HG02571 (cell line): Measurements from ENCODE around the gene LDLRAP1.

ENCODE experiments used
- ATAC-seq: cut with Tn5 transposase; IDR thresholded peaks from one replicate; pipeline ENCODE4 v1.9.1; 2021; ENCODE audit warnings: mild to moderate bottlenecking, moderate library complexity; ENCODE audit not compliant: unreplicated experiment

The LDLRAP1 gene

DNA sequence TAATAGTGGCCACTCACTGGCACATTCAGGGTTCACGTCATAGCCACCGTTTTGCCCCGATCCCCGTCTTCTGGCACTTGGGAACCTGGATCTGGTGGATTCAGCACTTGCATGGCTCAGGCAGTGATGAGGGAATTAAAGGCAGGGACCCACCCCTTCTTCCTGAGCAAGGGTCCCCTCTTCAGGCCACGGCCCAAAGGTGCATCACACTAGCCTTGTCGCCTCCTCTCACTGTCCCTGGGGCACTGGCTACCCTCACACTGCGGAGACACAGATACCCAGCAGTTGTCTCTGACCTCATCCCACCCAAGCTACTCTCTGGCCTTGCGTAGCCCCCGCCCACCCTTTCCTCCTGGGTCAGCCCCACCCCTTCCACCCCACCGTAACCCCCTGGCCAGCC lies 19.9 kb upstream of the LDLRAP1 start:
- ATAC-seq, result no peak

DNA sequence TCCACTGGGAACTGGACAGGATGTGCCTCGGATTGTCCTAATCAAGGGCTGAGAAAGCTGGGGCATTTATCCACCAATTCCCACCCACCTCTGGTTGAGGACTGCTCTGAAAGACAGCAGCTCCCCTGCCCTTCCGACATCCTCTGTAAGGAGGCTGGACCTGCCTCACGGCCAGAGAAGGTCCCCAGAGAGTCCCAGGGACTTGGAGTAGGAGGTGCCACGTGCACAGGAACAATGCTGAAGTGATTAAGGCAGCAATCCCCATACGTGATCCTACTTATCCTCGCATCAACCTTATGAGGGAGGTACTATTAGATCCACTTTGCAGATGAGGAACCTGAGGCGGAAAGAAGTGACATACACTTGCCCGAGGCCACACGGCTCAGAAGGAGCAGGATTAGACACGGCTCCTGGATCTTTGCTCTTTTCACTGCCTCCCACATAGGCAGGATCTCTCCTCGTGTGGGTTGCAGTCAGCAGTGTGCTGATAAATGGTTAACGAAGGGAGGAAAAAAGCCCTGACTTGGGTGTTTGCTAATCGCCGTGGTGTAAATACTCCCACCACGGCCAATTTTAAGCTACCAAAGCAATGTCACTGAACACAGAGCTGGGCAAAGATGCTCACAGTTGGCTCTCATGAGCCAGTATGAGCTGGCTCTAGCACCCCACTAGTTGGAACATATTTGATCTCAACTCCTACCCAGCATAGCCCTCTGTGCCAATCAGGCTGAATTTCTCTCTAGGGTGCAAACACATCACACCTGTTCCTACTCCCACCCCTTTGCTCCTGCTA lies 18.6 kb upstream of the LDLRAP1 start:
- ATAC-seq, result no peak

DNA sequence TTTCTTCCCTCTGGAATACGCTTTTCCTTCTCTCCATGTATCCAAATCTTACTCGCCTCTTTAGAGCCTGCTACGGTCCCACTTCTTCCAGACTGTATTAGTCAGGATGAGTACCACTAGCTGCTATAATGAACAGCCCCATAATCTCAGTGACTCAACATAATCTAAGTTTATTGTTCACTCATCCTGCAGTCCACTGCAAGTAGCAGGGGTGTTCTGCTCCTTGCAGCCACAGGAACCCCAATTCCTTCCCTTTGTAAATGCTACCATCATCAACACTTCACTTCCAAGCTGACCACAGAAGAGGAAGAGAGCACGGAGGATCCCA lies 18.1 kb upstream of the LDLRAP1 start:
- ATAC-seq, result no peak

DNA sequence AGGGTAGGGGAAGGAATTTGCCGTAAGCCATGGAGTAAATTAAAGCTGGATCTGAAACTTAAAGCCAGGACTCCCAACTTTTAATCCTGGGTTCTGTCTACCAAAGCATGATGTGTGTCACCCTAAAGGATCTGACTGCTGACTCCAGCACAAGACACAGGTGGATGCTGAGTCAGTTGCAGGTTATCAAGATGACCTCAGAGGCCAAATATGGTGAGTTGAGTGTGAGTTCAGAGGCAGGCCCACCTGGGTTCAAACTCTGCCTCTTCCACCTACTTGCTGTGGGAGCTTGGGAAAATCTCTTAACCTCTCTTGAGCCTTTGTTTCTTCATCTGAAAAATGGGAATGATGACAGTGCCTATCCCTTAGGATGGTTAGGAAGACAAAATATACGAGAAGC lies 16.7 kb upstream of the LDLRAP1 start:
- no peak for ATAC-seq

DNA sequence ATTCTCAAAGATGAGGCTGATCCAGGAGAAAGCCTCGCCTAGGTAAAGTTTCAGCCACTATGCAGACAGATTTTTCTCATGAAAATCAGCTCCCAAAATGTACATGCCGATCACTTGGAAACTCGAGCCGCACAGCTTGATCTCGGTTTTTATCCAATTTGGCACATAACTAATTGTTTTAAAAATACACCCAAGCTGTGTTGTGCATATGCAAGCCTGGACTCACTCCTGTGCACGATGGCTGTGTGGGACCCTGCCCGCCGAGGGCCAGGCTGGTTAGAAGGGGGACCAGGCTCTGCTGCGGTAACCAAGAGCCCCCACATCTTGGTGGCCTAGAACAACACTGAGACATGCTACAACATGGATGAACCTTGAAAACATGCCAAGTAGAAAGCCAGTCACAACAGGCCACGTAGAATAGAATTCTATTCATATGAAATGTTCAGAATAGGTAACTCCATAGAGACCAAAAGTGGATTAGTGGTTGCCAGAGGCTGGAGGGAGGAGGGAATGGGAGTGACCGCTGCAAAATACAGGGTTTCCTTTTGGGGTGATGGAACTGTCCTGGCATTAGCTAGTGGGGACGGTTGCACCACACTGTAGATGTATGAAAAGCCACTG lies 16.1 kb upstream of the LDLRAP1 start:
- no peak for ATAC-seq

DNA sequence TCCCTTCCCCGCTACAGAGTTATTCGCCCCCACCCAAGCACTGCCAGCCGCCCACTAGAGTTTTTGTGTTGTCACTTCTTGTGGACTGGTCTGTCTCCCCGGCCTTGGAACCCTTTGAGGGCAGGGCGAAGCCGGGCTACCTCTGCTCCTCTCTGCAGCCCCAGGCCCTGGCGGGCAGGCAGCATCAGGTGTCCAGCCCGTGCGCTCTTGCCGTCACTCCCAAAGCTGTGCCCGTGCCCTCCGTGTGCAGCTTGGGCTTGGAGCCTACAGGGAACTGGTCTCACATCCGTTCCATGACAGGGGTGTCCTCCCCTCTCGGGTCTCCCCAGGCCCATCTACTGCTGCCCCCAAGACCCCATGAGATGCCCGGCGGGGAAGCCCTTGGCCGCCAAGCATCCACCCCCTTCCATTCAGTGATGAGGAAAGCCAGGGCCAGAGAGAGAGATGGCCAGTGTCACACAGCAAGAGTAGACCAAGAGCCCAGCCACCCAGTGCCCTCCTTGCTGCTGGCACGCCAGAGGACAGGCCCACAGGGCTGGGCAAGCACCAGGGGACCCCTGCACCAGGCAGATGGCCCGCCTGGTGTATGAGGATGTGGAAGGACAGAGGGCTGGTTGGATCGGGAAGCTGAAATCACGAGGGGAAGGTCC lies 15.3 kb upstream of the LDLRAP1 start:
- ATAC-seq, result no peak

DNA sequence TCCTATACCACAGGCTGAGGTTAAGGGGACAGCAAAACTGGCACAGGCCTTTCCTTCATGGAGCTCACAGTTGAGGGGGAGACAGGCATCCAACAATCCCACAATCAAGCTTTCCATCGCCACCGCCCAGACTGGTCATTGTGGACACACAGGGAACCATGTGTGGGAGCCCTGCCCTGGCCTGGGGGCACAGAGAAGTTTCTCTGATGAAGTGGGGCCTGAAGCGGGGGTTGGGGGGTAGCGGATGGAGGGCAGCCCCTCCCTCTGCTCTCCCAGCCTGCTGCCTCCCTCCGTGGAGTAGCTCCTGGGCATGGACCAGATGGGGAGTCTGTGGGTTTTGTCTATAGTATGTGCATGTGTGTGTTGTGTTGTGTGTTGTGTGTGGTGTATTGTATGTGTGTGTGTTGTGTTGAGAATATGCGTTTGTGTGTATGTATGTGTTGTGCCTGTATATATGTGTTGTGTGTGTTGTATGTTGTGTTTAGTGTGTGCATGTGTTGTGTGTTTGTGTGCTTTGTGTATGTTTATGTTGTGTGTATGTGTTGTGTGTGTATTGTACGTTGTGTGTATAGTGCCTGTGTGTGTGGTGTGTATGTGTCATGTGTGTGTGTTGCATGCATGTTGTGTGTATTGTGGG lies 14.4 kb upstream of the LDLRAP1 start:
- no peak for ATAC-seq

DNA sequence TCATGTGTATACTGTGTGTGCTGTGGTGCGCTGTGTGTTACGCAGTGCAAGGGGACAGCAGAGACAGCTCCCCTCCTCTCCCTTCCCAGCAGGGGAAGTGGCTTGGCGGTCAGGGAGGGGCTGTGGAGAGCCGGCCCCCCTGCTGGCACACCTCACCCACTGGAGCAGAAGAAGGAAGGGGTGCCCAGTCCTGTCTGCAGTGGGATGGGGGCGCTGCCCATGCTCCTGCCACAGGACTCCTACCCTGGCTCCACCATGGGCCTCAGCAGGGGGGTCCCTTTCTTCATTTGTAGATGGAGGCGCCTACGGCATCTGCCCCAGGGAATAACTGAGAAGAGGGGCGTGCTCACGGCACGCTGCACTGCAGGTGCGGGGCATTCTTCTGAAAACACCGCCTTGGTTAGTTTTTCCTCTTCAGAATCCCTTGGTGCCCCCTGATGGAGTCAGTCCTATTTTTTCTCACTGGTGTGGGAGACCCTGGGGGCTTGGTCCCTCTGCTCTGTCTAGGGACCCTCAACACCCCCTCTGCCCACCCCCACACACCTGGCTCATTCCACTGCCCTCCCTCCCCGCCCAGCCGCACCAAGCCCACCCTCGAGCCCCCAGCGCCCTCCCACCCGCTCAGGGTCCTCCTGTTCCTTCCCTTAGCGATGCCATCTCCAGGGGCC lies 13.8 kb upstream of the LDLRAP1 start:
- ATAC-seq, result no peak

DNA sequence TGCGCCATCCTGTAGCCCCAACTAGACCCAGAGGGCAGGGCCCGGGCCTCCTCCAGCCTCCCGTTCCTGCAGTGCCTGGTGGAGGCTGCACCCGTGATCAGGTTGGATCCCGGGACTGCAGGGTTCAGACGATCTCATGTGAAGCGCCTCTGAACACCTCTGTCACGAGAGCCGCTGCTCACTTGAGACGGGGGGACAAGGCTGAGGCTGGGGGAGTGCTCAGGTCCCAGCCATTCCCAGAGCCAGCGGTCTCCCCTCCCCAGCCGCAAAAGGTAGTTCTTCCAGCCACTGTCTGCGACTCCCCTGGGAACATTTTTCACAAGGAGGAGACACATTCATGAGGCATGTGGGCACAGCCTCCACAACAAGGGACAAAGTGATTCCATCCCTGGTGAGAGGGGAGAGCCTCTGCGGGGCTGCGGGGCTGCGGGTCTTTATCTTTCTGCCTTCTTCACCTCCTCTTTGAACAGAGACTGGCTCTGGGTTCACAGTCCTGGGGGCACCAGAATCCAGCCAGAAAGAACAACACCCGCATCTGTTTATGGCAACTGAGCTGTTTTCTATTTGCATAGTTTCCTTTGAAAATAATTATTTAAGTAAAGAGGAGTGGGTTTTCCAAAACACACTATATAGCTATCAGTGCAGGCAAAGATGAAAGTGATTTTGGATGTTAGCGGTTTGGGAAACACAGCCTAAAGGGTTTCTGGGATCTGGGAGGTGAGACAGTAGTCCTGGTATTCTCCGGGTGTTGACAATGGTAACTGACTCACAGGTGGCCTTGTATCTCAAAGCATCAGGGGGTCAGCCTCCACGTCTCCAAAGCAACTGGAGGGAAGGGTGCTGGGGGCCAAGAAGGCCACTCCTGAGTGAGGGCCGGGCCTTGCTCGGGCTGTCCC lies 13.0 kb upstream of the LDLRAP1 start:
- ATAC-seq, result no peak

DNA sequence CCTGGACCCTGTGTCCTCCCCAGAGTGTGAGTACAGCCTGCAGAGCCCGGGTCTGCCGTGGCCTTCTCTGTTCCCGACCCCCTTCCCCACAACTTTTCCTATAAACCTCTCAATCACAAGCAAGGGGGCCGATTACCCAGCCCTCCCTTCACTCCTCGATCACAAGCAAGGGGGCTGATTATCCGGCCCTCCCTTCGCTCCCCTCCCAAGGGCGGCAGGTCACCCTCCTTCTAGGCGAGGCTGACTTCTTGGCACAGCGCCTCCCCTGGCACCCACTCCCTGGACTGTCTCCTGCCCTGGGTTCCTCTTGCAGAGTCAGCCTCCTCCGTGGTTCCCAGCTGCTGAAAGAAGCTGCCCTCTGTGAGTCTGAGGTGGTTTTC lies 12.3 kb upstream of the LDLRAP1 start:
- ATAC-seq, result no peak

DNA sequence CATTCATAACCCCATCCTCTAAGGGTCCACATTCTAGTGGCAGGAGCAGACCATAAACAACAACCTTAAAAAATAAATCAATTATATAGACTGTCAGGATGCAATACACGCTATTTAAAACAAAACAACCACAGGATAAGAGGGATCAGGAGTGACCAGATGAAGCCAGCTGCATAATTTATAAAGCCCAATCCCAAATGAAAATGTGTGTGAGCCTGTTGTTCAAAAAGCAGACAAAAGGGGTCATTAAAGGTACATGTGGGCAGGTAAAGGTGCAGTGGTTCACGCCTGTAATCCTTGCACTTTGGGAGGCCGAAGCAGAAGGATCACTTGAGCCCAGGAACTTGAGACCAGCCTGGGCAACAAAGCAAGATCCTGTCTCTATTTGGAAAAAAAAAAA lies 10.4 kb upstream of the LDLRAP1 start:
- ATAC-seq, result no peak

DNA sequence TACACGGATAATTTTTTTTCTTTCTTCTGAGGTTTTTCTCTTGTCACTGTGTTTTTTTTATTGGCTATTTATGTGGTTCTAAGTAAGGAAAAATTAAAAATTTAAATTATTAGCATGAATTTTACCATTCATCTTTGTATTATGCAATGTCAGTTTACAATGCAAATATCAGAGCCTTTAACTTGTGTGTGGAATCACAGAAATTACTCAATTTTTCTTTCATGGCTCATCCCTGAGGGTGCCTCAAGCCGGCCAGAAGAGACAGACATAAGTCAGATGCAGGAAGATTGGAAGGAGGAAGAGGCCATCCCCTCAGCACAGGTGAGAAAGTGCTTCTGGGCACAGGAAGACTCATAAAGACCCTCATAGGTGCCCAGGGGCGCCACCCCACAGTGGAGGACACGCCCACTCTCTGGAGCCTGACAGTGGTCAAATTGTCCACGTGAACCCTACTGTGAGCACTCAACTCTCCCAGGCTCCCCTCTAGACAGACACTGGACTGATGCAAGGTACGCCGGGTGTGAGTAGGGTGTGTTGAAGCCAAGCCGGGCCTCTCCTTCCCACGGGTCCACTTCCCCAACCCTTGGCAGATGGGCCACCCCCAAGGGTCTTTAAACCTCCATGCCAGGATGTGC lies 9.5 kb upstream of the LDLRAP1 start:
- ATAC-seq, result no peak

DNA sequence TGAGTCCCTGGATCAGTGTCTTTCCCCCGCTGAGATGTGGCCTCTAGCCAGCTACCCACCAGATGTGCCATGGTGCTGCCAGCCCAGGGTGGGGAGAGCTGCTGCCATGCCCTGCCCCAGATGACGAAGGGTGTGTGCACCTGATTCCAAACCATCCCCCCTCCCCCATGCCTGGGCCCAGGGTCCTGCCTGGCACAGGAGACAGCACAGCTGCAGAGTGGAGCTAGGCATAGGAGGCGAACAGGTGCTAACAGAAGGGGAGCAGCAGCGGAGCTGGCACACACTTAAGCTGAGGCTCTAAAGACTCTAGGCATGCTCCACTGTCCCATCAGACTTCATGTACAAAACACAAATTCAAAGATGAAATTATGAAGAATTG lies 9.0 kb upstream of the LDLRAP1 start:
- no peak for ATAC-seq

DNA sequence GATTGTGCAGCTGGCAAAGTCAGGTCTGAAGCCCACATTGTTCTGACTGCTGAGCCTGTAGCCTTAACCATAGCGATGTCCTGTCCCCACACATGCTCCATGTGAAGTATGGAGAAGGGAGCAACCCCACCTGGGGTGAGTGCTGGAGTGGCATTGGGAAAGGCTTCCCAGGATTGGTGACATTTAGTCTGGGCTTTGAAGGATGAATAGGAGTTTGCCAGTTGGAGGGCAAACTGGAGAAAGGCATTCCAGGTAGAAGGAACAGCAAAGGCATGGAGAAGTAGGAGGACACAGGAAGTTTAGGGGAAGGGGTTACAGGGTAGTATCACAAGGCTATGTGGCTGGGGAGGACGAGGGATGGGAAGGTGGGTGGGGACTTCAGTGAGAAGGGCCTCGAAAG lies 7.3 kb upstream of the LDLRAP1 start:
- ATAC-seq, result no peak

DNA sequence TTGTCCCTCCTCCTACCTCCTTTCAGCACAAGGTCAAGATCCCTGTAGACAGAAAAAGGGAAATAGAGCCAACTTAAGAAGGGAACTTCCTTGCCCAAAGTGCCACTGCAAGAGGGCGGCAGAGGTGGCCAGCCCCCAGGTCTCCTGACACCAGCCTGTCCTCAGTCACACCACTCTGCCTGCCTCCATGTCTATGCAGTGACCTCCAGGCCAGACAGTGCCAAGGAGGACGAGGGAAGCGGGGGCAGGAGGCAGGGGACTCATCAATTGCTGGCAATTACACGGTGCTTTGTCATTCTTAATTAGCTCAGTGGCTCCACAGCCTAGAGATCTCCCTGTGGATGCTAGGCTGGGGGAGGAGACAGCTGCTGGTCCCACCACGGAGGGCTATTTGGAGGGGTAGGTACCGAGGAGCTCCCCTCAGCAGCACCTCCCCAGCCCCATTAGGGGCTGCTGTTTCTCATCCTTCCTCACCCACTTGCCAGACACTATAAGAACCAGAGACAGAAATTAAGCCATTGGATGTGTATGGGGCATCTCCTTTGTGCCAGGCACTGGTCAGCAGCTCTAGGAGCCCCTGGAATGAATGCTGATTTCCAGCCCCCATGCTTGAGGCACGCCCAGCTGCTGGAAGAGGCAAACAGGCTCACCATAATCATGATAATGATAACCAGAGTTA lies 6.1 kb upstream of the LDLRAP1 start:
- ATAC-seq, result no peak

DNA sequence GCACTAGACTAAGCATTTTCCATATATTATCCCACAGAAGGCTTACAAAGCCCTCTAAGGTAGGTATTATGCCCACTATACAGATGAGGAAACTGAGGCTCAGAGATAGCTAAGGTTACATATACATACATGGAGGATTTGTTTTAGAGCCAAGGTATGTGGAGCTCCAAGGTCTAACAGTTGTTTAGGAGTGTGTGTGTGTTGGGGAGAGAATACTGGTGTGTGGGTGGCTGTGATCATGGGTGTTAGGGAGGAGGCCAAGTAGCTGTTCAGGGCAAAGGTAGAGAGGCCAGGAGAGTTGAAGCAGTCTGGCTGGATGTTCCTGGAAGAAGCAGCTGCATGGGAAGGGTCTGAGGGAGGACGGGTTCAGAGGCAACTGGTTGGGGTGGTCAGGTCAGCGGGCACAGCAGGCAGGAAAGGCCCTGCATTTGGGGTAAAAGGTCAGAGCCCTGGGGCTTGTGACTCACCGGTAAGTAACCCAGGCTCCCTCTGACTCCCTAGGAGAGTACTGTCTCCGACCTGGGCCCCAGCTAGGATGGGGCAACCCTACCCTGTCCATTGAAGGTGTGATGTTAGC lies 5.1 kb upstream of the LDLRAP1 start:
- no peak for ATAC-seq

DNA sequence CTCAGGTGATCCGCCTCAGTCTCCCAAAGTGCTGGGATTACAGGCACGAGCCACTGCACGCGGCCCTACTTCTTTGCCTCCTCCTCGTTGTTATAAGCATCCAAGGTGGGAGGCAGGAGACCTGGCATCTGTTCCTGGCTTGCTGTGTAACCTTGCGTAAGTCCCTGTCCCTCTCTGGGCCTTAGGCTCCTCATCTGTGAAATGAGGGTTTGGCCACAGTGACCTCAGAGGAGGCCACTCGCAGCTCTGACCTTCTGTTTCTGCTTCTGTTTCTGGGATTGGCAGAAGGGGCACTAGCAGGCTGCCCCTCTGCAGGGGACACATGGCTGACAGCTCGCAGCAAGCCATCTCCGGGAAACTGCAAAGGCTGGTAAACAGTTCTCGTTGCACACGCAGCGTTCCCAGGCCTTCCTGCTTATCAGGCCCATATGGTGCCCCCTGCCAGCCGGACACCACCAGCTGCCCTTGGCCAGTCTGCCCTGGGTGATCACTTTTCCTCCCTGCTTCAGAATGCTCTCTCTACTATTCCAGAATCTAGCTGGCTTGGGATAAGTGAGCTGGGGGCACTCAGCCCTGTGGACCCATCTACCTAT lies 2.6 kb upstream of the LDLRAP1 start:
- ATAC-seq, result no peak

DNA sequence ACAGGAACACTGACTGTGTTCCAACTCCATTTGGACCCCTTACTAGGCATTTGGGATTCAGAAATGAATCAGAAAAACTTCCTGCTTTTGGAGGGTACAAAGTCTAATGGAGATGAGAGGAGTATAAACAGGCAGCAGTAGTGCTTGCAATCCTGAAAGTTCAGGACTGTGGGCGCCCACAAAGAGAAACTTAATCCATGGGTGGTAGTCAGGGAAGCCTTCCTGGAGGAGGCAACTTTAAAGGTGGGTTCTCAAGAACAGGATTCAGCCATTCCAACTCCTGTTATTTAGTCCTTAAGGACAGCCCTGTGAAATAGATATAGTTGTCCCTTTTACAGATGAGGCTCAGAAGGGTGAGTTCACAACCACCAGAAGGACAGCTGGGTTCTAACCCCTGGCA lies 2.0 kb upstream of the LDLRAP1 start:
- no peak for ATAC-seq
